ENCODE data around the gene FOXP1. TPM values are rescaled to one million over a fixed set of nuclear protein-coding genes. Genes with fewer than 3 reads are reported as not detected.

The FOXP1 gene
- total and polyA plus RNA-seq, 8 donors = 95.1 to 143 (median 123) TPM

DNA sequence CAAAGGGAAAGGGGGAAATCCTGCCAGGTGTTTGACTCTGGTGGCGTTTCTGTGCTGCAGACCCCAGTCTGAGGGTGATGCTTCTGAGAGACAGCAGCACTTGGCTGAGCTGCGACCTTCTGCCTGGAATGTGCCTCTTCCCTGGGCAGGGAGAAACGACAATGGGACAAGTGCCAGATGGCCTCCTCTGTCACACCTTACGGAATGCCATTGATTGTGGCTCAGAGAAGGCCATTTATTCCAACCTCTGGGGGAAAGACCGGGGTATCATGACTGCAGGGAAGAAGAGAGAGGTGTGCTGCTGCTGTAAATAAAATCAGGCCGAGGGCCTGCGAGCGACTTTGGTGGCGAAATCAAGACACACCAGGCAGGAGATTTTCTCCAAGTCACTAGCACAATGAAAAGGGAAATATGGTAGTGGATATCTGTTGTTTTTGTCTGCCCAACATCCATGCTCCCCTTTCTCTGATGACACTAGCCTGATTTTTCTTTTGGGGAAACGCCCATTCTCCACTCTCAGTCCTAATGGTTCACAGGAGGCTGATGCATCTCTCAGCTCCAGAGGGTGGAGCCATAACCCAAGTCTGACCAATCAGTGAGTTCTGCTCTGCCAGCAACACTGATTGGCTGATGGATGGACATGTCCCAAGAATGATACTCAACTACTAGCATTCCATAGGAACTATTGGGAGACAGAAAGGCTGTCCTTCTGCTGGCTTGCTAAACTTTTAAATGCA, 336.1 kb downstream of the FOXP1 start:
- intact Hi-C loops (cut with DNase I) = no loop called here

DNA sequence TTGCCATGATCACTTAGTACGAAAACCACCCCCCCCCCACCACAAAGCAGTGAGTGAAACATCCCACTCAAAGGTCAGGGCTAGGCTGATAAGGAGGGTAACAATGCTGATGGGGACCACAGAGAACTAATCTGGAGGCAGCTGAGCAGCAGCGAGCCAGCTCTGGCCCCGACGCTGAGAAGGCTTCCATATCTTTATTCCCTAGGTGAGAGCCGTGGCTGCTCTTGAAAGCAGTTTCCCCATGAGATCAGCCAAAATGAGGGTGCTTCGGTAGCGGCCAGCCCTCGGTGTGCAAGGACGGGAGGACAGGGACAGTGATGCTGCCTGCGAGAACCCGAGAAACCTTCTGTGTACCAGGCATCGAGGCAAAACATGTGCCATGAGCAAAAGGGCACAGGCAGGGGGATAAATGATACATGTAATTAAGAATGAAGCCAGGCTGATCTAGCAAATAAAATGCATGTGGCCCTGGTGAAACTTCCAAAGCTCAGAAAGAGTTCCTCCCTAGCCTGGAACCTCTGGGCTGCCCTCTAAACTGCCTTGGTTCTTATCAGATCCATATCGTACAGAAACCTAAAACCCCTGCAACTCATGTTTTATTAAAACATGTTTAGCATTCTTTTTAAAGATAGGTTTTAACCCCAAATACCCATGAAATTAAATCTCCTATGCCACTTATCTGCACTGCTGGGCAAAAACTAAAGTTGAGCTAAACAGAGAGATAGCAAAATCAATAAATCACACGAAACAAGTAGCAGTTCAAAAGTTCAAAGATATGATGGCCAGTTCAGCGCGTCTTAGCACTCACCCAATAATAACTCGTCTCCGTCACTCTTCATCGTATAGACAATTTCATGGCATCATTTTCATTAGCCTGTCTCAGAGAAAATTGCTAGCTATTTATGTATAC, 337.3 kb downstream of the FOXP1 start:
- Histone ChIP-seq H3K27me3 (no peaks in the 10 kb centered on the region), H3K4me1 (peaks cover 4 to 41% of the 10 kb centered on the region in 2 donors), H3K36me3 (no peaks in the 10 kb centered on the region), H3K27ac (no peak overlapping the region), H3K9me3 (no peaks in the 10 kb centered on the region), H3K4me3 (no peak overlapping the region)
- TF ChIP-seq CTCF (IDR thresholded peaks at IDR 0.05) = no peak
- ATAC-seq (peak; percentile 7), DNase-seq (no peak)
- intact Hi-C loops (cut with DNase I) = no loop called here

More for the DNA sequence above, 336.1 kb downstream of the FOXP1 start:
- H3K4me3 ChIP-seq = no peak overlapping the region
- H3K9me3 ChIP-seq = no peaks in the 10 kb centered on the region
- H3K27ac ChIP-seq = no peak overlapping the region
- H3K4me1 ChIP-seq = peaks cover 4 to 41% of the 10 kb centered on the region in 2 donors
- H3K36me3 ChIP-seq = no peaks in the 10 kb centered on the region
- no peak for DNase-seq
- ATAC-seq = no peak
- no peak for TF ChIP-seq CTCF (IDR thresholded peaks at IDR 0.05)
- H3K27me3 ChIP-seq = no peaks in the 10 kb centered on the region

DNA sequence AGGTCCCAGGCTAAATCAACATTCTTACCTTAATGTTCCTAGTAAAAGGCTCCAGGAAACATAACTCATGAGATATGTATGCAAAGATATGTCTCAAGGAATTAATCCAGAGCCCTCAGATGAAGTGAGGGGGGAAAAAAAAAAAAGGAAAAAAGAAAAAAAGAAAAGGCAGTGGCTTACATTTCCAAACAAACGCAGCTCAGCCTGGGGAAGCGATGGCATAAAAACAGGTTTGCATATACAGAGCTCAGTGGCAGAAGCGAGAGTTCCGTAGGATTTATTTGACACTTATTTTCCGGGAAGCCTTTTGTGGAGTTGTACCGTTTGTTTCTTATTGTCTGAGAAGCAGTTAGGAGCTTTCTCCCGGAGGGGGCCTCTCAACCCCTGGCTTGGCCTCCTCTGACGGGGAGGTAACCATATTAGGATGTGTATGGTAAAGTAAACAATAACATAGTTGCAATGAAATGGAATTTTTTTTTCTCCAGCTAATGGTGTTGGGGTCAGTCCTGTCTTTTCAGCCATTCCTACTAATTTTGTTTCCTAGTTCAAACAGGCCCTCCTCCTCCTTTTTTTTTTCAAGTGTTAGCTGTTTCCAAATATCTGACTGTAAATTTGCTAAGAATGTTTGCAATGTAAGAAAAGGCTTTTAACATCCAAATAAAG, 338.6 kb downstream of the FOXP1 start:
- Histone ChIP-seq H3K27ac (peak overlapping the region; percentile 1 to 49), H3K27me3 (no peaks in the 10 kb centered on the region), H3K9me3 (no peaks in the 10 kb centered on the region), H3K36me3 (no peaks in the 10 kb centered on the region), H3K4me1 (peaks cover 4 to 41% of the 10 kb centered on the region in 2 donors), H3K4me3 (no peak overlapping the region)
- intact Hi-C loops (cut with DNase I) = no loop called here
- peak in 2 of 4 donors; percentile 50 to 51 for DNase-seq
- ATAC-seq = peak; percentile 75
- no peak for TF ChIP-seq CTCF (IDR thresholded peaks at IDR 0.05)

DNA sequence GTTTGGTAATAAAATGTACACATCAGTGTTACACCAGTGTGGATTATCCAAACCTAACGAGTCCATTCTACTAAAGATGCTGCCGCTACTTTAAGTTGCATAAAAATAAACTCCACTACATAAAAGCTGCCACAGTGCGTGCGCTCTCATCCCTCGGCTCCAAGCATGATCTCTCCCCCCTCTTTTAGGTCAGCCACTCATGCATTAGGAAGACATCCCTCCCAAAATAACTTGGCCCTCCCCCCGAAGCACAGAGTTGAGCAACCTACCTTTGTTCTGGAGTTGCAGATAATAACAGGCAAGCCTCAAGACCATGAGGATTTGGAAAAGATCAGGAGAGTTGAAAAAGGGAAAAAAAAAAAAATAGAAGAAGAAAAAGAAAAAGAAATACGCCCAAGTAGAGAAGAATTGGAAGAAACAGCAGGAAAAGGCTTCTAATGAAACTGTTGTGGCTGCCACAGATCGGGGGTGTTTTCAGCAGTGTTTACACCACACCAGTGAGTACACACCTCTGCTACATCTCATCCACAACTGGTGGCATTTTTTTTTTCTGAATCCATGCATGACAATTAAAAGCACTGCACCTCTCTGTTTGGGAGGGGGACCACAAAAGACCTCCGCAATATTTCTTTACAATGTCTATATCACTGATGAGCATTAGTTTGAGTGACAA, 339.2 kb downstream of the FOXP1 start:
- H3K4me3 ChIP-seq = no peak overlapping the region
- H3K27ac ChIP-seq = peak overlapping the region in 1 of 2 donors; percentile 49
- no peaks in the 10 kb centered on the region for H3K9me3 ChIP-seq
- H3K4me1 ChIP-seq = peaks cover under 1 to 35% of the 10 kb centered on the region in 2 donors
- no peaks in the 10 kb centered on the region for H3K36me3 ChIP-seq
- DNase-seq (no peak), ATAC-seq (peak; percentile 33)
- intact Hi-C loops (cut with DNase I) = no loop called here
- no peak for TF ChIP-seq CTCF (IDR thresholded peaks at IDR 0.05)
- H3K27me3 ChIP-seq = no peaks in the 10 kb centered on the region
